ENCODE data around the gene EFNA5.

EFNA5 gene

DNA sequence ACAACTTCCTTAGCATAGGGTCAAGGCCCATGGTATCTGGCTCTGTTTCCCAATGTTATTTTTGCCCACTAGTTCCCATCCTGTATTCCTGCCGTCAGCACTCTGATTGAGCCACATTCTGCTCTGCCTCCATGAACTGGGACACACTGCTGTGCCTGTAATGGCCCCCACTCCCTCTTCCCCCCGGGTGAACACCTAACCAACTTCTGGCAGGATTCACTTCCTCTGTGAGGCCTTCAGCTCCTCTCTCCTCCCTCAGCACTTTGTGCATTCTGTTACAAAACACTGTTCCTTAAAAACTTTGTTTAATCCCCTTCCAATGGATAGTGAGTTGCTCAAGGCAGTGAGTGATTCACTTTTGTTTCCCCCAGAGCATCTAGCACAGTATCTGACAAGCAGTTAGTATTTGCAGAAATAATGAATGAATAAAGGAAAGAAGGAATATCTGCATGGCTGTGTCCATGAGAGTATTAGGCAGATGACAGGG lies 183.6 kb downstream of the EFNA5 start:
- Histone ChIP-seq H3K36me3 (ENCODE audit: insufficient read depth, low read length) (no peaks in the 10 kb centered on the region), H3K27ac (ENCODE audit: low read depth, low read length) (peak overlapping the region; percentile 63), H2AFZ (ENCODE audit: low read length, unreplicated experiment) (no peak overlapping the region)

DNA sequence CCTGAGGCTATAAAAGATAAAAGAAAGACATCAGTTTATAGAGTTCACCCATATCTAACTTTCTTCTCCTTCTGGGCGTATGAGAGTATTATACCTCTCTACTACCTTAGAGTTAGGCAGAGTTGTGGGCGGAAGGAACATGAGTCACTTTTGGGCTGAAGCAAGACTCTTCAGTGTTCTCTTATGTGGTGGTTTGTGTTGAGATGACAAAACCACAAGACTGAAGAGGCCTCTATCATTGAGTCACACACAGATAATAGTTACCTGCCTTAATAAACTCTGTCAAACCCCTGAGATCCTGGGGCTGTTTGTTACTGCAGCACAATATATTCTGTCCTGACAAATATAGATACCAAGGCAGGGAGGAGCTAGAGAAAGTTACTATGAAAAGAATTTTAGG lies 184.2 kb downstream of the EFNA5 start:
- Histone ChIP-seq H3K27ac (ENCODE audit: low read depth, low read length) (peak overlapping the region; percentile 63), H3K4me1 (ENCODE audit: control insufficient read depth, insufficient read depth, low read length, unreplicated experiment) (peaks cover 31% of the 10 kb centered on the region), H3K79me2 (ENCODE audit: control insufficient read depth, insufficient read depth, low read length, unreplicated experiment) (no peaks in the 10 kb centered on the region), H3K36me3 (ENCODE audit: insufficient read depth, low read length) (no peaks in the 10 kb centered on the region), H2AFZ (ENCODE audit: low read length, unreplicated experiment) (no peak overlapping the region), H3K4me3 (ENCODE audit: low read depth, low read length) (no peak overlapping the region), H3K27me3 (ENCODE audit: insufficient read depth, low read length) (no peaks in the 10 kb centered on the region)

More for the DNA sequence above, 183.6 kb downstream of the EFNA5 start:
- Histone ChIP-seq H3K79me2 (ENCODE audit: control insufficient read depth, insufficient read depth, low read length, unreplicated experiment) (no peaks in the 10 kb centered on the region), H3K4me3 (ENCODE audit: low read depth, low read length) (no peak overlapping the region), H3K27me3 (ENCODE audit: insufficient read depth, low read length) (no peaks in the 10 kb centered on the region), H3K4me1 (ENCODE audit: control insufficient read depth, insufficient read depth, low read length, unreplicated experiment) (peaks cover 31% of the 10 kb centered on the region)

GRCh38 chr5:107485184-107485583 lies 185.6 kb downstream of the EFNA5 start:
- Histone ChIP-seq H3K27ac (ENCODE audit: low read depth, low read length) (no peak overlapping the region), H3K4me1 (ENCODE audit: control insufficient read depth, insufficient read depth, low read length, unreplicated experiment) (peaks cover 31% of the 10 kb centered on the region), H3K79me2 (ENCODE audit: control insufficient read depth, insufficient read depth, low read length, unreplicated experiment) (no peaks in the 10 kb centered on the region), H3K36me3 (ENCODE audit: insufficient read depth, low read length) (no peaks in the 10 kb centered on the region), H3K27me3 (ENCODE audit: insufficient read depth, low read length) (no peaks in the 10 kb centered on the region), H3K4me3 (ENCODE audit: low read depth, low read length) (no peak overlapping the region), H2AFZ (ENCODE audit: low read length, unreplicated experiment) (no peak overlapping the region)

DNA sequence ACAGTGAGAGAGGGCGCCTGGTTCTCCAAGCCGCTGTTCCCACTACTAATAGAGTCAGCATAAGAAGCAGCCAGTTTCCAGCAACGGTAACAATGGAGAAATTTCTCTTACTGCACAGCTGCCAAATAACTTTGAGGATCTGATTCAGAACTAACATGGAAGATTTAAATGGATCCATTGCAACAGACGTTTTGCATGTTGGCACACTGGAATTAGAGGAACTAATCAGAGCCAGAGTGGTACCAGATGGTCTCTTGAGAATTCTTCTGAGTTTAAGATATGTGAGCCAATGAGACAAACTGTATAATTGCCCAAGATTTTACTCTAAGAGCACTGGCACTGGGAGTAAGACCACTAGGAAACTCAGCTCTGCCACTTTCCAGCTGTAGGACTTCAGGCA lies 186.5 kb downstream of the EFNA5 start:
- peaks cover 31% of the 10 kb centered on the region for H3K4me1 ChIP-seq (ENCODE audit: control insufficient read depth, insufficient read depth, low read length, unreplicated experiment)
- H3K79me2 ChIP-seq (ENCODE audit: control insufficient read depth, insufficient read depth, low read length, unreplicated experiment): no peaks in the 10 kb centered on the region
- H2AFZ ChIP-seq (ENCODE audit: low read length, unreplicated experiment): no peak overlapping the region
- no peaks in the 10 kb centered on the region for H3K27me3 ChIP-seq (ENCODE audit: insufficient read depth, low read length)
- no peaks in the 10 kb centered on the region for H3K36me3 ChIP-seq (ENCODE audit: insufficient read depth, low read length)
- no peak overlapping the region for H3K4me3 ChIP-seq (ENCODE audit: low read depth, low read length)
- H3K27ac ChIP-seq (ENCODE audit: low read depth, low read length): no peak overlapping the region

- no peaks in the 10 kb centered on the region for H3K79me2 ChIP-seq (ENCODE audit: control insufficient read depth, insufficient read depth, low read length, unreplicated experiment)
- H3K4me1 ChIP-seq (ENCODE audit: control insufficient read depth, insufficient read depth, low read length, unreplicated experiment): peaks cover 31% of the 10 kb centered on the region
- H3K4me3 ChIP-seq (ENCODE audit: low read depth, low read length): no peak overlapping the region
- H3K36me3 ChIP-seq (ENCODE audit: insufficient read depth, low read length): no peaks in the 10 kb centered on the region
- H3K27ac ChIP-seq (ENCODE audit: low read depth, low read length): no peak overlapping the region
- H2AFZ ChIP-seq (ENCODE audit: low read length, unreplicated experiment): no peak overlapping the region
- H3K27me3 ChIP-seq (ENCODE audit: insufficient read depth, low read length): no peaks in the 10 kb centered on the region
These were observed 187.3 kb downstream of the EFNA5 start for GRCh38 chr5:107483231-107484024.

DNA sequence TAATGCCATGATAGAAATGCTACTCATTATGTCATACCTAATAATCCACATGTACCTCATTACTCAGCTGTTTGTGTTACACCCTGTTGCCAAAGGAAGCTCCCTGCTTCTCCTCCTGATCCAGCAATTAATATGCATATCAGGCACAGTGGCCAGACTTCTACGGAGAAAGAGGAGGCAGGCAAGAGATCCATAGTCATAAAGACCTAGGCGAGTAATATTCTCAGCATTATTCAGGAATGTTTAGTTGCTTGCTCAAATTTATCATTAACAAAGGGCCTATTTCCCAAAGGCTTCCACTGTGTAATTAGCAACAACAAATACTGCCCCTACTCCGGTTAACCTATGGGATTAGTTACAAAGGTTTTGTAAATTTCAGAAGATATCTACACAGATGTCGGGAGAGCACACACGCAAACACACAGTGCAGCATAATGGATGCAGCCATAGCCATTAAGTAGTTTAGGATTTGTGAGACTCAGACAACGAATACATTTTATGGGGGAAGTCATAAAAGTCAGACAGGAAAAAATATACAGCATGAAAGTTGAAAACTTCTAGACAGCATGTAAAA lies 192.6 kb downstream of the EFNA5 start:
- Histone ChIP-seq H3K4me3 (ENCODE audit: low read depth, low read length) (no peak overlapping the region), H3K4me1 (ENCODE audit: control insufficient read depth, insufficient read depth, low read length, unreplicated experiment) (peaks cover 35% of the 10 kb centered on the region), H3K27me3 (ENCODE audit: insufficient read depth, low read length) (no peaks in the 10 kb centered on the region), H3K79me2 (ENCODE audit: control insufficient read depth, insufficient read depth, low read length, unreplicated experiment) (peaks cover 4% of the 10 kb centered on the region), H2AFZ (ENCODE audit: low read length, unreplicated experiment) (no peak overlapping the region), H3K36me3 (ENCODE audit: insufficient read depth, low read length) (no peaks in the 10 kb centered on the region), H3K27ac (ENCODE audit: low read depth, low read length) (no peak overlapping the region)

DNA sequence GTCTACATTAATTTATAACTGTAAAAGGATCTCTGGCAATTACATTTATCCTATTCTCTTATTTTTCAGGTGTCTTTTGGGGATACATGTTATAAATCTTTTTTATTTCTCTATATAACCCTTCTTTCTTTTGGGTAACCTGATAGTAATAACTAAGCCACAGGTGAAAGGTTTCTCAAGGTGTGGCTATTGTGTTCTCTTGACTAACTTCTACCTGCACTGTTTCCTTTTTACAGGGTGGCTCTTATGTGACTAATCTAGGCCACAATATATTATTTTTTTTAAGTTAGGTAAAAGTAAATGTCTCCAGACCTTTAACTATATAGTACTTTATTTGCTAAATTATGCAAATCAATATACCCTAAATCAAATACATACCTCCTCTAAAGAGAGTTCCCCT lies 193.2 kb downstream of the EFNA5 start:
- H3K4me1 ChIP-seq (ENCODE audit: control insufficient read depth, insufficient read depth, low read length, unreplicated experiment): peaks cover 35% of the 10 kb centered on the region
- H3K27ac ChIP-seq (ENCODE audit: low read depth, low read length): peak overlapping the region; percentile 62; the same call in 1 of the 2 replicates
- no peak overlapping the region for H3K4me3 ChIP-seq (ENCODE audit: low read depth, low read length)
- H3K79me2 ChIP-seq (ENCODE audit: control insufficient read depth, insufficient read depth, low read length, unreplicated experiment): peaks cover 4% of the 10 kb centered on the region
- H3K36me3 ChIP-seq (ENCODE audit: insufficient read depth, low read length): no peaks in the 10 kb centered on the region
- no peaks in the 10 kb centered on the region for H3K27me3 ChIP-seq (ENCODE audit: insufficient read depth, low read length)
- no peak overlapping the region for H2AFZ ChIP-seq (ENCODE audit: low read length, unreplicated experiment)

DNA sequence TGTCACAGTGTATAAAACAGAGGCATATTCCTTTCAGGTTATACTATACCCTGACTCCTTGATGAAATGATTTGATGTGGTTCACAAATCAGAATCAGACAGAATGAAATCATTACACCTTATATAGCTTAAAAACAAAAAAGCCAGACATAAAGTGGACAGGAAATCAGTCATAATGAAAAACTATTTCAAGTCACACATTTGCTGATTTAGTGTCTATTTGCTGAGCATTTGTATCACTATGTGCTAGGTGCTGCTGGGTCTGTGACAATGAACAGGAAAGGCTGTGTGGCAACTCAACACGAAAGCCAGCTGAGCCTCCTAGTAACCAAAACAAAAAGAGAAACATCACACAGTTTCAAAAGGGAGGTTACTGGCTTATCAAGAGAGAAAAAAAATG lies 194.0 kb downstream of the EFNA5 start:
- Histone ChIP-seq H3K4me1 (ENCODE audit: control insufficient read depth, insufficient read depth, low read length, unreplicated experiment) (peaks cover 35% of the 10 kb centered on the region), H3K36me3 (ENCODE audit: insufficient read depth, low read length) (no peaks in the 10 kb centered on the region), H3K27me3 (ENCODE audit: insufficient read depth, low read length) (no peaks in the 10 kb centered on the region), H3K4me3 (ENCODE audit: low read depth, low read length) (no peak overlapping the region), H2AFZ (ENCODE audit: low read length, unreplicated experiment) (no peak overlapping the region), H3K27ac (ENCODE audit: low read depth, low read length) (peak overlapping the region; percentile 62), H3K79me2 (ENCODE audit: control insufficient read depth, insufficient read depth, low read length, unreplicated experiment) (peaks cover 4% of the 10 kb centered on the region)

DNA sequence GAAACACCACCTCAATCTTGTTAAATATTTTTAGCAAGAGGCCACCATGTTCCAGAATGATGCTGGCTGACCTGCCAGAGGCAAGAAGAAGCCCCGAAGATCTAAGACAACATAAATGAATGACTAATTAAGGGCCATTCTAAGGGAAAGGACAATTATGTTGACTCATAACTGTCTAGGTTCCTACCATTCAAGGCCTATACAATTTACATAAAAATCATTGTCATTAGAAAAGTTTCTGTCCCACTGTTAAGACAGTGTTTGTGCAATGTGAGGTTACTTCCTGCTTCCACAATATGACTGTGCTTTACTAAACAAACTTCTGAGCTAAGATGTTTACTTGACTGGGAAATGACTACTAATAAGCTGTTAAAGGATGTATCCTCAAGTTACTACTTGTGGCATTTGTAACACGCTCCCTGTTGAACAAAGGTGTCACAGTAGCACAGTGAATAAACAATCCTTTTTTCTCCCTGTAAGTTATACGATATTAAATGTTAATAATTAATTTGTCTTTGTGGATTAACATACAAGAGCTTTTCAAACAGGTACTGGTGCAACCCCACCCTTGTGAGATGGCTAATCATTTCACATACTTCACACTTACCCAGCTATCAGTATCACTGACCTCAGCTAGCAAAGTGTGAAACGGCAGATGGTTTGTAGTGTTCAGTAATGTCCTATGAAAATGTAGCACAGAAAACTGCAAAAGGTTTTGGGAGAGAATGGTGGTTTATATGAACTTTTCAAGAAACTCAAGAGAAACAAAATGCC lies 195.8 kb downstream of the EFNA5 start:
- peaks cover 43% of the 10 kb centered on the region for H3K4me1 ChIP-seq (ENCODE audit: control insufficient read depth, insufficient read depth, low read length, unreplicated experiment)
- peaks cover 4% of the 10 kb centered on the region for H3K79me2 ChIP-seq (ENCODE audit: control insufficient read depth, insufficient read depth, low read length, unreplicated experiment)
- no peak overlapping the region for H2AFZ ChIP-seq (ENCODE audit: low read length, unreplicated experiment)
- H3K27me3 ChIP-seq (ENCODE audit: insufficient read depth, low read length): no peaks in the 10 kb centered on the region
- H3K27ac ChIP-seq (ENCODE audit: low read depth, low read length): peak overlapping the region; percentile 69
- H3K4me3 ChIP-seq (ENCODE audit: low read depth, low read length): no peak overlapping the region
- no peaks in the 10 kb centered on the region for H3K36me3 ChIP-seq (ENCODE audit: insufficient read depth, low read length)

- H3K4me1 ChIP-seq (ENCODE audit: control insufficient read depth, insufficient read depth, low read length, unreplicated experiment): peaks cover 48% of the 10 kb centered on the region
- no peak overlapping the region for H2AFZ ChIP-seq (ENCODE audit: low read length, unreplicated experiment)
- no peaks in the 10 kb centered on the region for H3K36me3 ChIP-seq (ENCODE audit: insufficient read depth, low read length)
- no peak overlapping the region for H3K4me3 ChIP-seq (ENCODE audit: low read depth, low read length)
- H3K27me3 ChIP-seq (ENCODE audit: insufficient read depth, low read length): no peaks in the 10 kb centered on the region
- peaks cover 4% of the 10 kb centered on the region for H3K79me2 ChIP-seq (ENCODE audit: control insufficient read depth, insufficient read depth, low read length, unreplicated experiment)
- peak overlapping the region; percentile 69 for H3K27ac ChIP-seq (ENCODE audit: low read depth, low read length)
These were observed 196.4 kb downstream of the EFNA5 start for GRCh38 chr5:107474361-107474715.

Data from ACC112 (cell line).